Measurements from ENCODE around the gene MMP28. TPM values are rescaled to one million over a fixed set of nuclear protein-coding genes. Genes with fewer than 3 reads are reported as not detected.

The MMP28 gene
- total and polyA plus RNA-seq, 2 of the 4 experiments (the other 2 are of a cell fraction): 0.18 TPM; not detected in 1

GRCh38 chr17:35841505-35841904, 46.1 kb upstream of the MMP28 start (continued):
- TF ChIP-seq RFX5 (IDR thresholded peaks at IDR 0.05; ENCODE audit: low read depth, low read length): no peak
- TF ChIP-seq NFE2L2 (IDR thresholded peaks at IDR 0.05; ENCODE audit: low read depth, low read length): no peak
- no peak for TF ChIP-seq SMC3 (IDR thresholded peaks at IDR 0.05; ENCODE audit: low read depth, low read length)

GRCh38 chr17:35841101-35841500, 45.7 kb upstream of the MMP28 start:
- Histone ChIP-seq H2BK5ac (ENCODE audit: low read depth, low read length, poor library complexity, severe bottlenecking) (no peak overlapping the region), H3K9ac (ENCODE audit: low read depth, low read length) (no peak overlapping the region), H3K4ac (ENCODE audit: low read depth, low read length) (no peak overlapping the region), H3K27ac (ENCODE audit: insufficient read depth, low read length) (no peak overlapping the region), H3K36me3 (ENCODE audit: control insufficient read depth, insufficient read depth, low read length) (peaks cover 64% of the 10 kb centered on the region), H4K91ac (ENCODE audit: insufficient read depth, low read depth, low read length) (no peak overlapping the region), H2AFZ (replicated peaks; ENCODE audit: low read length, poor library complexity) (no peak overlapping the region), H3K4me2 (ENCODE audit: low read depth, low read length) (no peak overlapping the region), H3K9me1 (ENCODE audit: insufficient read depth, low read length) (no peaks in the 10 kb centered on the region), H3K23ac (ENCODE audit: low read depth, low read length) (no peak overlapping the region), H3K79me1 (ENCODE audit: low read depth in 1 of 2, low read length in 2 of 2) (peaks cover 5 to 11% of the 10 kb centered on the region in 2 experiments; a peak in 2 of 4 replicates), H3K56ac (ENCODE audit: extremely low read depth, insufficient read depth, low read length) (no peak overlapping the region), H3K4me3 (ENCODE audit: insufficient read depth, low read depth, low read length) (no peak overlapping the region), H3K9me3 (ENCODE audit: control insufficient read depth, insufficient read depth, low read length) (no peaks in the 10 kb centered on the region), H4K8ac (ENCODE audit: low read depth in 2 of 2, low read length in 2 of 2) (no peak overlapping the region), H3K27me3 (ENCODE audit: control insufficient read depth, insufficient read depth, low read length) (no peaks in the 10 kb centered on the region), H2BK120ac (ENCODE audit: low read depth, low read length) (no peak overlapping the region), H4K5ac (ENCODE audit: low read depth, low read length) (no peak overlapping the region), H2BK15ac (ENCODE audit: low read depth, low read length) (no peak overlapping the region), H3K14ac (replicated peaks; ENCODE audit: low read depth, low read length) (no peak overlapping the region), H3K18ac (ENCODE audit: low read depth, low read length) (no peak overlapping the region), H4K20me1 (ENCODE audit: insufficient read depth, low read length) (peaks cover 4% of the 10 kb centered on the region; the same call in 1 of the 2 replicates), H2BK20ac (ENCODE audit: low read depth, low read length) (no peak overlapping the region), H2AK5ac (ENCODE audit: low read depth, low read length) (no peak overlapping the region), H2AK9ac (replicated peaks; ENCODE audit: low read depth, low read length, poor library complexity) (no peak overlapping the region), H3K4me1 (ENCODE audit: control insufficient read depth, insufficient read depth, low read length) (no peaks in the 10 kb centered on the region)
- intact Hi-C loops (cut with micrococcal nuclease): no loop called here
- ChIA-PET POLR2A (ENCODE audit: unreplicated experiment) (no interaction called here), CTCF (interaction anchor here (0.7 kb wide), 2 partner anchors 8 to 31 kb away, joined by 3 to 4 read pairs; no protein-coding TSS in a partner anchor)
- DNase-seq: no peak
- in situ Hi-C loops (cut with MboI; ENCODE audit: low sequenced_read_pairs): no loop called here
- BruUV-seq (replicated peaks): no TSS peak
- dilution Hi-C loops (cut with HindIII; ENCODE audit: low sequenced_read_pairs, unreplicated experiment): no loop called here
- WGBS, 2 experiments (ENCODE audit: extremely low coverage in 2 of 2, insufficient read length in 1 of 2): no CpG with 5 or more reads among the region's 3 CpGs
- no peak for ATAC-seq (ENCODE audit: low read depth)
- TF ChIP-seq RAD21 (IDR thresholded peaks at IDR 0.05; ENCODE audit: low read length): no peak
- no peak for TF ChIP-seq RFX5 (IDR thresholded peaks at IDR 0.05; ENCODE audit: low read depth, low read length)
- no peak for TF ChIP-seq MAZ (IDR thresholded peaks at IDR 0.05; ENCODE audit: borderline replicate concordance, low read depth, low read length)
- TF ChIP-seq CTCF (conservative IDR thresholded peaks at IDR 0.05; ENCODE audit: low read depth, low read length): no peak
- TF ChIP-seq ELK1 (IDR thresholded peaks at IDR 0.05; ENCODE audit: borderline replicate concordance, low read depth, low read length): no peak
- TF ChIP-seq BHLHE40 (IDR thresholded peaks at IDR 0.05; ENCODE audit: low read depth, low read length): no peak
- no peak for TF ChIP-seq CHD1 (IDR thresholded peaks at IDR 0.05; ENCODE audit: low read depth, low read length)
- no peak for TF ChIP-seq MAFK (IDR thresholded peaks at IDR 0.05; ENCODE audit: low read depth, low read length)
- TF ChIP-seq NFE2L2 (IDR thresholded peaks at IDR 0.05; ENCODE audit: low read depth, low read length): no peak
- no peak for TF ChIP-seq MXI1 (IDR thresholded peaks at IDR 0.05; ENCODE audit: borderline replicate concordance, low read depth, low read length)
- TF ChIP-seq CEBPB (IDR thresholded peaks at IDR 0.05; ENCODE audit: low read depth, low read length): no peak
- no peak for TF ChIP-seq SMC3 (IDR thresholded peaks at IDR 0.05; ENCODE audit: low read depth, low read length)
- TF ChIP-seq FOS (IDR thresholded peaks at IDR 0.05; ENCODE audit: low read depth, low read length): no peak
- TF ChIP-seq POLR2A (IDR thresholded peaks at IDR 0.05; ENCODE audit: low read depth, low read length): no peak
- no peak for TF ChIP-seq RCOR1 (IDR thresholded peaks at IDR 0.05; ENCODE audit: insufficient replicate concordance, low read length)

Measured in IMR-90 (cell line).